HG03571 (cell line): Measurements from ENCODE around the gene DTD2.
"Not testable (repeated sequence)": the region's sequence is repeated elsewhere in the genome, so short reads cannot be mapped to it uniquely, and the experiment has no call there.

Experiments used
- ATAC-seq: cut with Tn5 transposase; IDR thresholded peaks from one replicate; pipeline ENCODE4 v1.9.1; 2021; ENCODE audit not compliant: unreplicated experiment

Gene DTD2

GRCh38 chr14:31456841-31457664, at the start of gene DTD2:
Gene DTD2 (minus strand): TSS chr14:31457506. CDS start chr14:31457393, 113 bp downstream.
- ATAC-seq, result peak; percentile 98

GRCh38 chr14:31505411-31505810, 48.1 kb upstream of the DTD2 start:
- no peak for ATAC-seq

- no peak for ATAC-seq
Observed at GRCh38 chr14:31501870-31502269, 44.6 kb upstream of the DTD2 start.

- ATAC-seq, result no peak
Observed at GRCh38 chr14:31492759-31493498, 35.6 kb upstream of the DTD2 start.

GRCh38 chr14:31489691-31490090, 32.4 kb upstream of the DTD2 start:
- ATAC-seq, result no peak

GRCh38 chr14:31487886-31488285, 30.6 kb upstream of the DTD2 start, which contains the start of gene GPR33:
Gene GPR33 (minus strand): TSS chr14:31488039. CDS start chr14:31483965, 4,074 bp downstream.
- ATAC-seq, result no peak

- no peak for ATAC-seq
Observed at GRCh38 chr14:31486764-31487163, 29.5 kb upstream of the DTD2 start.

- no peak for ATAC-seq
Observed at GRCh38 chr14:31484754-31485153, 27.4 kb upstream of the DTD2 start.

GRCh38 chr14:31480156-31480555, 22.9 kb upstream of the DTD2 start:
- no peak for ATAC-seq

GRCh38 chr14:31479027-31479426, 21.7 kb upstream of the DTD2 start:
- no peak for ATAC-seq

- ATAC-seq, result no peak
Observed at GRCh38 chr14:31477248-31477647, 19.9 kb upstream of the DTD2 start.

- ATAC-seq, result no peak
Observed at GRCh38 chr14:31476131-31476866, 19.0 kb upstream of the DTD2 start.

GRCh38 chr14:31466554-31466953, 9.2 kb upstream of the DTD2 start:
- no peak for ATAC-seq

GRCh38 chr14:31465111-31465510, 7.8 kb upstream of the DTD2 start:
- no peak for ATAC-seq

GRCh38 chr14:31462450-31462849, 5.1 kb upstream of the DTD2 start:
- ATAC-seq, result not testable (repeated sequence)

GRCh38 chr14:31461545-31461944, 4.2 kb upstream of the DTD2 start:
- ATAC-seq, result no peak

- ATAC-seq, result peak; percentile 4
Observed at GRCh38 chr14:31457665-31458659, 656 bp upstream of the DTD2 start.

- no peak for ATAC-seq
Observed at GRCh38 chr14:31449971-31450610, 7.2 kb downstream of the DTD2 start.

- no peak for ATAC-seq
Observed at GRCh38 chr14:31449136-31449535, 8.2 kb downstream of the DTD2 start.

GRCh38 chr14:31445703-31446102, 11.6 kb downstream of the DTD2 start:
- no peak for ATAC-seq
